Measurements from ENCODE around the gene DUOXA1. TPM values are rescaled to one million over a fixed set of nuclear protein-coding genes. Genes with fewer than 3 reads are reported as not detected.

DUOXA1 gene
- polyA plus RNA-seq, 2 donors, result 145 to 174 TPM

GRCh38 chr15:45100884-45101625, 28.6 kb downstream of the DUOXA1 start:
- Histone ChIP-seq H3K36me3 (ENCODE audit: control insufficient read depth in 2 of 2, insufficient read depth in 2 of 2, low read length in 1 of 2) (no peaks in the 10 kb centered on the region), H3K27me3 (ENCODE audit: control insufficient read depth in 1 of 2, insufficient read depth in 2 of 2, low read length in 2 of 2) (no peaks in the 10 kb centered on the region), H3K4me1 (ENCODE audit: control insufficient read depth in 2 of 2, insufficient read depth in 2 of 2, low read length in 1 of 2) (peaks cover 0 to 4% of the 10 kb centered on the region in 2 donors), H3K27ac (ENCODE audit: low read depth in 2 of 2, low read length in 1 of 2) (no peak overlapping the region), H3K9me3 (ENCODE audit: control insufficient read depth in 2 of 2, insufficient read depth in 1 of 2, low read depth in 1 of 2, low read length in 1 of 2) (no peaks in the 10 kb centered on the region), H3K4me3 (ENCODE audit: low read depth in 1 of 2, low read length in 2 of 2) (no peak overlapping the region)
- WGBS, 2 donors, result 68 to 69% methylated on average over 7 of the region's 7 CpGs

- H3K4me3 ChIP-seq (ENCODE audit: low read depth in 1 of 2, low read length in 2 of 2), result no peak overlapping the region
- no peak overlapping the region for H3K27ac ChIP-seq (ENCODE audit: low read depth in 2 of 2, low read length in 1 of 2)
- no peaks in the 10 kb centered on the region for H3K27me3 ChIP-seq (ENCODE audit: control insufficient read depth in 1 of 2, insufficient read depth in 2 of 2, low read length in 2 of 2)
- 88% methylated on average over 23 of the region's 23 CpGs for WGBS, 2 donors
- H3K9me3 ChIP-seq (ENCODE audit: control insufficient read depth in 2 of 2, insufficient read depth in 1 of 2, low read depth in 1 of 2, low read length in 1 of 2), result no peaks in the 10 kb centered on the region
- H3K36me3 ChIP-seq (ENCODE audit: control insufficient read depth in 2 of 2, insufficient read depth in 2 of 2, low read length in 1 of 2), result no peaks in the 10 kb centered on the region
- peaks cover 0 to 4% of the 10 kb centered on the region in 2 donors for H3K4me1 ChIP-seq (ENCODE audit: control insufficient read depth in 2 of 2, insufficient read depth in 2 of 2, low read length in 1 of 2)
Observed at GRCh38 chr15:45099549-45100165, 30.0 kb downstream of the DUOXA1 start.

GRCh38 chr15:45097466-45097865, 32.2 kb downstream of the DUOXA1 start:
- no peaks in the 10 kb centered on the region for H3K36me3 ChIP-seq (ENCODE audit: control insufficient read depth in 2 of 2, insufficient read depth in 2 of 2, low read length in 1 of 2)
- no peaks in the 10 kb centered on the region for H3K27me3 ChIP-seq (ENCODE audit: control insufficient read depth in 1 of 2, insufficient read depth in 2 of 2, low read length in 2 of 2)
- H3K4me1 ChIP-seq (ENCODE audit: control insufficient read depth in 2 of 2, insufficient read depth in 2 of 2, low read length in 1 of 2), result peaks cover 0 to 4% of the 10 kb centered on the region in 2 donors
- no peak overlapping the region for H3K4me3 ChIP-seq (ENCODE audit: low read depth in 1 of 2, low read length in 2 of 2)
- H3K9me3 ChIP-seq (ENCODE audit: control insufficient read depth in 2 of 2, insufficient read depth in 1 of 2, low read depth in 1 of 2, low read length in 1 of 2), result no peaks in the 10 kb centered on the region
- WGBS, 2 donors, result 85 to 89% methylated on average over 7 of the region's 7 CpGs
- no peak overlapping the region for H3K27ac ChIP-seq (ENCODE audit: low read depth in 2 of 2, low read length in 1 of 2)

GRCh38 chr15:45095661-45096060, 34.0 kb downstream of the DUOXA1 start:
- H3K36me3 ChIP-seq (ENCODE audit: control insufficient read depth in 2 of 2, insufficient read depth in 2 of 2, low read length in 1 of 2), result no peaks in the 10 kb centered on the region
- H3K27me3 ChIP-seq (ENCODE audit: control insufficient read depth in 1 of 2, insufficient read depth in 2 of 2, low read length in 2 of 2), result no peaks in the 10 kb centered on the region
- peaks cover 0 to 5% of the 10 kb centered on the region in 2 donors for H3K4me1 ChIP-seq (ENCODE audit: control insufficient read depth in 2 of 2, insufficient read depth in 2 of 2, low read length in 1 of 2)
- H3K9me3 ChIP-seq (ENCODE audit: control insufficient read depth in 2 of 2, insufficient read depth in 1 of 2, low read depth in 1 of 2, low read length in 1 of 2), result no peaks in the 10 kb centered on the region
- 86 to 96% methylated on average over 11 of the region's 11 CpGs for WGBS, 2 donors
- H3K27ac ChIP-seq (ENCODE audit: low read depth in 2 of 2, low read length in 1 of 2), result no peak overlapping the region
- no peak overlapping the region for H3K4me3 ChIP-seq (ENCODE audit: low read depth in 1 of 2, low read length in 2 of 2)

- 80 to 83% methylated on average over 9 of the region's 9 CpGs for WGBS, 2 donors
- no peak overlapping the region for H3K27ac ChIP-seq (ENCODE audit: low read depth in 2 of 2, low read length in 1 of 2)
- no peaks in the 10 kb centered on the region for H3K36me3 ChIP-seq (ENCODE audit: control insufficient read depth in 2 of 2, insufficient read depth in 2 of 2, low read length in 1 of 2)
- no peak overlapping the region for H3K4me3 ChIP-seq (ENCODE audit: low read depth in 1 of 2, low read length in 2 of 2)
- peaks cover 0 to 5% of the 10 kb centered on the region in 2 donors for H3K4me1 ChIP-seq (ENCODE audit: control insufficient read depth in 2 of 2, insufficient read depth in 2 of 2, low read length in 1 of 2)
- no peaks in the 10 kb centered on the region for H3K9me3 ChIP-seq (ENCODE audit: control insufficient read depth in 2 of 2, insufficient read depth in 1 of 2, low read depth in 1 of 2, low read length in 1 of 2)
- no peaks in the 10 kb centered on the region for H3K27me3 ChIP-seq (ENCODE audit: control insufficient read depth in 1 of 2, insufficient read depth in 2 of 2, low read length in 2 of 2)
Observed at GRCh38 chr15:45094358-45094730, 35.3 kb downstream of the DUOXA1 start.

- H3K9me3 ChIP-seq (ENCODE audit: control insufficient read depth in 2 of 2, insufficient read depth in 1 of 2, low read depth in 1 of 2, low read length in 1 of 2), result no peaks in the 10 kb centered on the region
- H3K4me3 ChIP-seq (ENCODE audit: low read depth in 1 of 2, low read length in 2 of 2), result no peak overlapping the region
- no peak overlapping the region for H3K27ac ChIP-seq (ENCODE audit: low read depth in 2 of 2, low read length in 1 of 2)
- no peaks in the 10 kb centered on the region for H3K27me3 ChIP-seq (ENCODE audit: control insufficient read depth in 1 of 2, insufficient read depth in 2 of 2, low read length in 2 of 2)
- H3K36me3 ChIP-seq (ENCODE audit: control insufficient read depth in 2 of 2, insufficient read depth in 2 of 2, low read length in 1 of 2), result no peaks in the 10 kb centered on the region
- 91% methylated on average over 11 of the region's 11 CpGs for WGBS, 2 donors
- H3K4me1 ChIP-seq (ENCODE audit: control insufficient read depth in 2 of 2, insufficient read depth in 2 of 2, low read length in 1 of 2), result peaks cover 0 to 5% of the 10 kb centered on the region in 2 donors
Observed at GRCh38 chr15:45093622-45094357, 35.9 kb downstream of the DUOXA1 start.

- Histone ChIP-seq H3K4me1 (ENCODE audit: control insufficient read depth in 2 of 2, insufficient read depth in 2 of 2, low read length in 1 of 2) (peaks cover 0 to 5% of the 10 kb centered on the region in 2 donors), H3K27me3 (ENCODE audit: control insufficient read depth in 1 of 2, insufficient read depth in 2 of 2, low read length in 2 of 2) (no peaks in the 10 kb centered on the region), H3K36me3 (ENCODE audit: control insufficient read depth in 2 of 2, insufficient read depth in 2 of 2, low read length in 1 of 2) (no peaks in the 10 kb centered on the region), H3K9me3 (ENCODE audit: control insufficient read depth in 2 of 2, insufficient read depth in 1 of 2, low read depth in 1 of 2, low read length in 1 of 2) (no peaks in the 10 kb centered on the region), H3K4me3 (ENCODE audit: low read depth in 1 of 2, low read length in 2 of 2) (no peak overlapping the region), H3K27ac (ENCODE audit: low read depth in 2 of 2, low read length in 1 of 2) (no peak overlapping the region)
- 88 to 92% methylated on average over 4 of the region's 4 CpGs for WGBS, 2 donors
Observed at GRCh38 chr15:45093013-45093412, 36.7 kb downstream of the DUOXA1 start.

GRCh38 chr15:45091576-45091975, 38.1 kb downstream of the DUOXA1 start:
- WGBS, 2 donors, result 73 to 78% methylated on average over 2 of the region's 2 CpGs
- H3K36me3 ChIP-seq (ENCODE audit: control insufficient read depth in 2 of 2, insufficient read depth in 2 of 2, low read length in 1 of 2), result no peaks in the 10 kb centered on the region
- H3K4me1 ChIP-seq (ENCODE audit: control insufficient read depth in 2 of 2, insufficient read depth in 2 of 2, low read length in 1 of 2), result peaks cover 0 to 5% of the 10 kb centered on the region in 2 donors
- H3K9me3 ChIP-seq (ENCODE audit: control insufficient read depth in 2 of 2, insufficient read depth in 1 of 2, low read depth in 1 of 2, low read length in 1 of 2), result no peaks in the 10 kb centered on the region
- H3K27me3 ChIP-seq (ENCODE audit: control insufficient read depth in 1 of 2, insufficient read depth in 2 of 2, low read length in 2 of 2), result no peaks in the 10 kb centered on the region
- peak overlapping the region in 1 of 2 donors; percentile 29 for H3K27ac ChIP-seq (ENCODE audit: low read depth in 2 of 2, low read length in 1 of 2)
- H3K4me3 ChIP-seq (ENCODE audit: low read depth in 1 of 2, low read length in 2 of 2), result no peak overlapping the region

- peaks cover 0 to 5% of the 10 kb centered on the region in 2 donors for H3K4me1 ChIP-seq (ENCODE audit: control insufficient read depth in 2 of 2, insufficient read depth in 2 of 2, low read length in 1 of 2)
- H3K36me3 ChIP-seq (ENCODE audit: control insufficient read depth in 2 of 2, insufficient read depth in 2 of 2, low read length in 1 of 2), result no peaks in the 10 kb centered on the region
- H3K27ac ChIP-seq (ENCODE audit: low read depth in 2 of 2, low read length in 1 of 2), result no peak overlapping the region
- no peak overlapping the region for H3K4me3 ChIP-seq (ENCODE audit: low read depth in 1 of 2, low read length in 2 of 2)
- 34 to 49% methylated on average over 7 of the region's 7 CpGs for WGBS, 2 donors
- no peaks in the 10 kb centered on the region for H3K9me3 ChIP-seq (ENCODE audit: control insufficient read depth in 2 of 2, insufficient read depth in 1 of 2, low read depth in 1 of 2, low read length in 1 of 2)
- H3K27me3 ChIP-seq (ENCODE audit: control insufficient read depth in 1 of 2, insufficient read depth in 2 of 2, low read length in 2 of 2), result no peaks in the 10 kb centered on the region
Observed at GRCh38 chr15:45091161-45091560, 38.5 kb downstream of the DUOXA1 start.

Data from esophagus (tissue), 2 donors.